ENCODE results near the gene RIPPLY3.

- TF ChIP-seq CTCF (IDR thresholded peaks at IDR 0.05 in 2 of 3, conservative IDR thresholded peaks at IDR 0.05 in 1 of 3; ENCODE audit: borderline replicate concordance in 1 of 3, insufficient read depth in 1 of 3, low read depth in 2 of 3, low read length in 2 of 3) (no peak), EGR1 (IDR thresholded peaks at IDR 0.05; ENCODE audit: low read depth) (no peak), SP1 (IDR thresholded peaks at IDR 0.05; ENCODE audit: low read depth) (no peak), YY1 (IDR thresholded peaks at IDR 0.05; ENCODE audit: extremely low read depth, insufficient replicate concordance, low read depth, low read length) (no peak), POLR2AphosphoS5 (IDR thresholded peaks at IDR 0.05; ENCODE audit: low read depth, low read length) (no peak), POLR2A (IDR thresholded peaks at IDR 0.05; ENCODE audit: borderline replicate concordance, extremely low read depth, insufficient read depth, insufficient read length) (no peak), ZNF274 (IDR thresholded peaks at IDR 0.05; ENCODE audit: low read depth, low read length) (no peak), EZH2 (IDR thresholded peaks at IDR 0.05) (no peak), RAD21 (IDR thresholded peaks at IDR 0.05; ENCODE audit: low read depth) (no peak), SRF (IDR thresholded peaks at IDR 0.05; ENCODE audit: low read depth) (no peak)
- TF ChIP-seq, protein P1, sequence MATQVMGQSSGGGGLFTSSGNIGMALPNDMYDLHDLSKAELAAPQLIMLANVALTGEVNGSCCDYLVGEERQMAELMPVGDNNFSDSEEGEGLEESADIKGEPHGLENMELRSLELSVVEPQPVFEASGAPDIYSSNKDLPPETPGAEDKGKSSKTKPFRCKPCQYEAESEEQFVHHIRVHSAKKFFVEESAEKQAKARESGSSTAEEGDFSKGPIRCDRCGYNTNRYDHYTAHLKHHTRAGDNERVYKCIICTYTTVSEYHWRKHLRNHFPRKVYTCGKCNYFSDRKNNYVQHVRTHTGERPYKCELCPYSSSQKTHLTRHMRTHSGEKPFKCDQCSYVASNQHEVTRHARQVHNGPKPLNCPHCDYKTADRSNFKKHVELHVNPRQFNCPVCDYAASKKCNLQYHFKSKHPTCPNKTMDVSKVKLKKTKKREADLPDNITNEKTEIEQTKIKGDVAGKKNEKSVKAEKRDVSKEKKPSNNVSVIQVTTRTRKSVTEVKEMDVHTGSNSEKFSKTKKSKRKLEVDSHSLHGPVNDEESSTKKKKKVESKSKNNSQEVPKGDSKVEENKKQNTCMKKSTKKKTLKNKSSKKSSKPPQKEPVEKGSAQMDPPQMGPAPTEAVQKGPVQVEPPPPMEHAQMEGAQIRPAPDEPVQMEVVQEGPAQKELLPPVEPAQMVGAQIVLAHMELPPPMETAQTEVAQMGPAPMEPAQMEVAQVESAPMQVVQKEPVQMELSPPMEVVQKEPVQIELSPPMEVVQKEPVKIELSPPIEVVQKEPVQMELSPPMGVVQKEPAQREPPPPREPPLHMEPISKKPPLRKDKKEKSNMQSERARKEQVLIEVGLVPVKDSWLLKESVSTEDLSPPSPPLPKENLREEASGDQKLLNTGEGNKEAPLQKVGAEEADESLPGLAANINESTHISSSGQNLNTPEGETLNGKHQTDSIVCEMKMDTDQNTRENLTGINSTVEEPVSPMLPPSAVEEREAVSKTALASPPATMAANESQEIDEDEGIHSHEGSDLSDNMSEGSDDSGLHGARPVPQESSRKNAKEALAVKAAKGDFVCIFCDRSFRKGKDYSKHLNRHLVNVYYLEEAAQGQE (IDR thresholded peaks at IDR 0.05; ENCODE audit: low read depth): no peak
- TF ChIP-seq, protein P2, sequence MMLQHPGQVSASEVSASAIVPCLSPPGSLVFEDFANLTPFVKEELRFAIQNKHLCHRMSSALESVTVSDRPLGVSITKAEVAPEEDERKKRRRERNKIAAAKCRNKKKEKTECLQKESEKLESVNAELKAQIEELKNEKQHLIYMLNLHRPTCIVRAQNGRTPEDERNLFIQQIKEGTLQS (IDR thresholded peaks at IDR 0.05): no peak
Measured at GRCh38 chr21:37006486-37007291, at the start of gene RIPPLY3.

Data from HCT116 (cell line).